GM12878 (cell line): ENCODE measurements around the gene FBXL3. TPM values are rescaled to one million over a fixed set of nuclear protein-coding genes. Genes with fewer than 3 reads are reported as not detected.
"Not testable (repeated sequence)": the region's sequence is repeated elsewhere in the genome, so short reads cannot be mapped to it uniquely, and the experiment has no call there.

Experiments used
- ATAC-seq: fragments of 200-7000 bp; cut with Tn5 transposase; 3 replicates; pipeline ENCODE4 v1.9.1; 2020; ENCODE audit warnings: mild to moderate bottlenecking, moderate library complexity
- BruUV-seq: library from RNA; stranded (reverse); fragments of 400-500 nt; replicated peaks from 2 replicates; lab custom pipeline; 2021; lab: Mats Ljungman, UMichigan
- CTCF ChIA-PET: fragments of 300-600 bp; sonication (Branson Sonifier 250); formaldehyde crosslinking; extraction: SDS; loops from one replicate; lab custom pipeline; 2021; ENCODE audit warnings: inconsistent platforms; lab: Yijun Ruan, JAX
- POLR2A ChIA-PET: fragments of 350-600 bp; formaldehyde crosslinking; extraction: SDS; loops from one replicate; lab custom pipeline; 2021; ENCODE audit warnings: inconsistent platforms; lab: Charles Lee
- RAD21 ChIA-PET: fragments of 300-600 bp; sonication (Branson Sonifier 250); formaldehyde crosslinking; loops from one replicate; lab custom pipeline; 2023; ENCODE audit warnings: antibody characterized with exemption; ENCODE audit not compliant: unreplicated experiment; lab: Charles Lee
- SMC1A ChIA-PET: fragments of 300-600 bp; sonication (Branson Sonifier 250); formaldehyde crosslinking; loops from one replicate; lab custom pipeline; 2023; ENCODE audit not compliant: unreplicated experiment, uncharacterized antibody; lab: Charles Lee
- DNase-seq: peaks from one replicate; pipeline ENCODE4 v3.0.0-alpha.2; 2011; ENCODE audit warnings: low read depth, low spot score
- FAIRE-seq: peaks from 3 replicates; lab custom pipeline; 2011; peaks lifted over from hg19 to GRCh38; lab: Jason Lieb, UNC
- H2AFZ ChIP-seq: 2 replicates; pipeline ENCODE4 v1.6.0; 2011; ENCODE audit warnings: low read depth, low read length, control low read depth; ENCODE audit not compliant: control insufficient read depth
- H3K27ac ChIP-seq: 2 replicates; pipeline ENCODE4 v1.5.1; 2011; ENCODE audit warnings: control low read depth; ENCODE audit not compliant: control insufficient read depth, insufficient read depth
- H3K27me3 ChIP-seq, 2 experiments: replicated peaks in 1 of 2; 2 replicates each; pipeline versions ENCODE4 v1.6.0 to v1.6.1; 2011; ENCODE audit warnings: low read length in 1 of 2; ENCODE audit not compliant: control insufficient read depth in 2 of 2, insufficient read depth in 2 of 2
- H3K36me3 ChIP-seq, 2 experiments: 2 replicates each; pipeline ENCODE4 v1.5.1; 2011; ENCODE audit warnings: low read length in 1 of 2; ENCODE audit not compliant: control insufficient read depth in 2 of 2, insufficient read depth in 2 of 2
- H3K4me1 ChIP-seq: 2 replicates; pipeline ENCODE4 v1.6.1; 2011; ENCODE audit warnings: mild to moderate bottlenecking, low read length, moderate library complexity, mixed read lengths; ENCODE audit not compliant: control insufficient read depth, insufficient read depth
- H3K4me2 ChIP-seq: 2 replicates; pipeline ENCODE4 v1.6.0; 2011; ENCODE audit warnings: control low read depth; ENCODE audit not compliant: control insufficient read depth, insufficient read depth
- H3K4me3 ChIP-seq: fragments of 200-600 bp; sonication (generic); 2 replicates; pipeline ENCODE4 v1.5.1; 2016
- H3K79me2 ChIP-seq: 2 replicates; pipeline ENCODE4 v1.6.0; 2011; ENCODE audit warnings: low read length; ENCODE audit not compliant: control insufficient read depth, insufficient read depth
- H3K9ac ChIP-seq: 2 replicates; pipeline ENCODE4 v1.8.0; 2011; ENCODE audit warnings: low read length, control low read depth, mixed read lengths; ENCODE audit not compliant: control insufficient read depth, insufficient read depth
- H3K9me3 ChIP-seq: replicated peaks from 3 replicates; pipeline ENCODE4 v1.5.1; 2011; ENCODE audit warnings: mild to moderate bottlenecking, low read length; ENCODE audit not compliant: control insufficient read depth, insufficient read depth
- H4K20me1 ChIP-seq: 2 replicates; pipeline ENCODE4 v1.6.0; 2011; ENCODE audit not compliant: control insufficient read depth, insufficient read depth
- CBX5 ChIP-seq: sonication (generic); IDR thresholded peaks from 2 replicates; pipeline ENCODE4 v1.6.1; 2016; ENCODE audit warnings: low read depth, moderate library complexity, mild to moderate bottlenecking, inconsistent platforms
- FOXM1 ChIP-seq: IDR thresholded peaks from 2 replicates; pipeline ENCODE4 v1.6.1; 2012; ENCODE audit warnings: low read depth, mild to moderate bottlenecking, inconsistent platforms, low read length, moderate library complexity
- MTA3 ChIP-seq: IDR thresholded peaks from 2 replicates; pipeline ENCODE4 v1.6.1; 2012; ENCODE audit warnings: low read length, inconsistent platforms, borderline replicate concordance
- NR2C1 ChIP-seq: fragments of 450-650 bp; IDR thresholded peaks from 2 replicates; pipeline ENCODE4 v1.6.1; 2017; ENCODE audit warnings: antibody characterized with exemption, mild to moderate bottlenecking, moderate library complexity
- POLR2AphosphoS2 ChIP-seq: IDR thresholded peaks from 2 replicates; pipeline ENCODE4 v1.6.1; 2011; ENCODE audit warnings: low read depth, mild to moderate bottlenecking, low read length, improper control_type of control experiment, moderate library complexity
- RBBP5 ChIP-seq: fragments of 200-600 bp; sonication (generic); conservative IDR thresholded peaks from 2 replicates; pipeline ENCODE4 v1.6.1; 2016
- SRF ChIP-seq, 2 experiments: IDR thresholded peaks; 2 replicates each; pipeline ENCODE4 v1.6.1; 2011; ENCODE audit warnings: low read depth in 2 of 2, low read length in 2 of 2, mild to moderate bottlenecking in 1 of 2, moderate library complexity in 1 of 2
- TCF3 ChIP-seq: IDR thresholded peaks from 2 replicates; pipeline ENCODE4 v1.6.1; 2012; ENCODE audit warnings: low read depth, mild to moderate bottlenecking, low read length, borderline replicate concordance; ENCODE audit not compliant: insufficient read depth
- WGBS: methylation state at CpG from one replicate; pipeline ENCODE4 v1.1.6; 2016; ENCODE audit warnings: low lambda C conversion rate; ENCODE audit not compliant: insufficient replicate concordance, insufficient coverage; ENCODE audit errors: missing lambda C conversion rate; 5-methylcytosine and 5-hydroxymethylcytosine counted together
- in situ Hi-C: fragments of 300-500 bp; cut with MboI; formaldehyde crosslinking; loops from 9 replicates; pipeline ENCODE4 v1.14.3; 2018; ENCODE audit warnings: mixed read lengths
- intact Hi-C: fragments of 100-400 bp; cut with micrococcal nuclease; formaldehyde crosslinking; loops from one replicate; pipeline ENCODE4 v1.14.2; 2022; ENCODE audit not compliant: unreplicated experiment
- polyA plus RNA-seq, 11 experiments: library from polyadenylated mRNA; depleted of rRNA in 4 of 11; unstranded in 6 of 11; stranded (reverse) in 5 of 11; fragments of >200 nt; fragmentation: Nextera tagmentation in 4 of 11; fragmentation: Illumina TruSeq in 1 of 11; extraction: Ambion mirVana in 4 of 11; extraction: Trizol in 1 of 11; gene quantifications; 1 replicate in 1 of 11; 2 replicates in 10 of 11; pipeline versions ENCODE4 v1.2.1 to v1.2.3, GENCODE V29; 2011 to 2016; ENCODE audit warnings: inconsistent platforms in 2 of 11, missing spikeins in 2 of 11, low read depth in 1 of 11
- total RNA-seq, 4 experiments: library from RNA; depleted of rRNA in 3 of 4; stranded (reverse); fragments of >200 nt in 3 of 4; fragmentation: Illumina TruSeq in 1 of 4; extraction: Trizol in 1 of 4; gene quantifications; 2 replicates each; pipeline versions ENCODE4 v1.2.1 to v1.2.3, GENCODE V29; 2013 to 2021

FBXL3 gene
- total and polyA plus RNA-seq, 10 of the 15 experiments (the other 5 are each of a cell fraction or from before 2014, with no cell fraction given) = 9.0 to 26.4 (median 19.7) TPM

GRCh38 chr13:76965759-76966421 is 61.1 kb downstream of the FBXL3 start:
- Histone ChIP-seq H3K27ac (no peak overlapping the region), H3K4me3 (no peak overlapping the region), H3K36me3 (no peaks in the 10 kb centered on the region), H3K4me2 (no peak overlapping the region), H4K20me1 (no peaks in the 10 kb centered on the region), H2AFZ (no peak overlapping the region), H3K9me3 (no peaks in the 10 kb centered on the region; the same call in 2 of the 3 replicates), H3K4me1 (no peaks in the 10 kb centered on the region), H3K27me3 (no peaks in the 10 kb centered on the region), H3K9ac (no peak overlapping the region), H3K79me2 (no peaks in the 10 kb centered on the region)
- SMC1A ChIA-PET = no interaction called here
- TF ChIP-seq MTA3 (no peak), POLR2AphosphoS2 (no peak), NR2C1 (no peak), RBBP5 (no peak), FOXM1 (no peak), SRF (IDR thresholded peaks at IDR 0.05; ENCODE audit: low read depth in 2 of 2, low read length in 2 of 2) (no peak), TCF3 (no peak)
- BruUV-seq = no TSS peak
- in situ Hi-C loops = no loop called here
- RAD21 ChIA-PET = no interaction called here
- intact Hi-C loops = no loop called here
- POLR2A ChIA-PET = no interaction called here
- DNase-seq (no peak), ATAC-seq (no peak), FAIRE-seq (no peak)
- WGBS = 29% methylated on average over 6 of the region's 6 CpGs
- CTCF ChIA-PET = no interaction called here

DNA sequence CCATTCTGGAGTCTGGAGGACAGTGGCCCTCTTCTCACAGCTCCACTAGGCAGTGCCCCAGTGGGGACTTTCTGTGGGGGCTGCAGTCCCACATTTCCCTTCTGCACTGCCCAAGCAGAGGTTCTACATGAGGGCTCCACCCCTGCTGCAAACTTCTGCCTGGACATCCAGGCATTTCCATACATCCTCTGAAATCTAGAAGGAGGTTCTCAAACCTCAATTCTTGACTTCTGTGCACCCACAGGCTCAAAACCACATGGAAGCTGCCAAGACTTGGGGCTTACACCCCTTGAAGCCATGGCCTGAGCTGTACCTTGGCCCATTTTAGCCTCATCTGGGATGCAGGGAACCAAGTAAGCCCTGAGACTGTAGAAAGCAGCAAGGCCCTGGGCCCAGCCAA is 67.2 kb downstream of the FBXL3 start:
- BruUV-seq, RAD21 ChIA-PET, H2AFZ ChIP-seq, H3K9ac ChIP-seq, in situ Hi-C loops, H3K79me2 ChIP-seq, H3K27ac ChIP-seq, FAIRE-seq, H3K4me3 ChIP-seq, DNase-seq, H3K36me3 ChIP-seq, ATAC-seq, H3K9me3 ChIP-seq, SMC1A ChIA-PET, H4K20me1 ChIP-seq, H3K4me1 ChIP-seq, H3K4me2 ChIP-seq, CTCF ChIA-PET, H3K27me3 ChIP-seq, POLR2A ChIA-PET, intact Hi-C loops: not testable (repeated sequence)
- 0 out of 2 replicates have a peak, but pooled peaks have one; percentile 46 for TF ChIP-seq CBX5
